Bronchial smooth muscle cell (primary cell): ENCODE data around the gene ARF4. TPM values are rescaled to one million over a fixed set of nuclear protein-coding genes. Genes with fewer than 3 reads are reported as not detected.

Experiments used
- total RNA-seq: library from RNA; depleted of rRNA; stranded (reverse); fragments of >200 nt; gene quantifications from 2 replicates; pipeline ENCODE4 v1.2.1, GENCODE V29; 2014

Gene ARF4
- 91.3 and 147 TPM in 2 replicates for total RNA-seq

DNA sequence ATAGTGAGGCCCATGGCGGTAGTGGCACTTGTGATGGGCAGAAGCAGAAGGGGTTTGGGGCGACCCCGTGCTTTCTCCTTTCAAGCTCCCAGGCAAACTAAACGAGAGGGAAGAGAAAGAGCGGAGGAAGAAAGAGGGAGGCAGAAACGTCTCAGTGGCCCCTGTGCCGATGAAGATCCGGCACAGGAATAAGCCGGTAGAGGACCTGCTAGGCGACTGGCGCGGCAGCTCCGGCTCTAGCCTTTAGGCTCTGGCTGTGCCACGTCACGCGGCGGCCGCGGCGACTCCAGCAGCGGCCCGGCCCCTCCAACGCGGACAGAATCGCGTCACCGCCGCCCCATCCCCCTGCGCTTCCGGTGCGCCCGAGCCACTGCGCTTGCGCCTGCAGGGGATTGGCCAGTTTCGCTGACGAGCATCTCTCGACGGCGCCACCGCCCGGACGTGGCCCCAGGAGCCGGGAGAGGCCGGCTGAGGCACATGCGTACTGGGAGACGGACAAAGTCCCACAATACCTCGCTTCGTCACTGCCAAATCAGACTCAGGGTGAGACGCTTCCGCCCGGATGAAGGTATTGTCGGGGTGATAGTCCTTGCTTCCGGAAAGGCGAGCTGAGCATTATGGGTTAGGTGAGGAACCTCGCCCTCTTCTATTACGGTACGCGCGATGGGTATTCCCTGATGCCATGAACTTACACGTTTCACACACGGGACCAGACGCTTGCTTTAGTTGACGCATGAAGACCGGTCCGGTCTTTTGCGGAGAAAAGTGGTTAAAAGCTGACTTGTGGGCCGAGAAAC is at the start of gene ARF4:
TSS of gene ARF4 (minus strand) at position 218 of the 797 bp plus-strand sequence. CDS start at position 14, 204 bp downstream.

DNA sequence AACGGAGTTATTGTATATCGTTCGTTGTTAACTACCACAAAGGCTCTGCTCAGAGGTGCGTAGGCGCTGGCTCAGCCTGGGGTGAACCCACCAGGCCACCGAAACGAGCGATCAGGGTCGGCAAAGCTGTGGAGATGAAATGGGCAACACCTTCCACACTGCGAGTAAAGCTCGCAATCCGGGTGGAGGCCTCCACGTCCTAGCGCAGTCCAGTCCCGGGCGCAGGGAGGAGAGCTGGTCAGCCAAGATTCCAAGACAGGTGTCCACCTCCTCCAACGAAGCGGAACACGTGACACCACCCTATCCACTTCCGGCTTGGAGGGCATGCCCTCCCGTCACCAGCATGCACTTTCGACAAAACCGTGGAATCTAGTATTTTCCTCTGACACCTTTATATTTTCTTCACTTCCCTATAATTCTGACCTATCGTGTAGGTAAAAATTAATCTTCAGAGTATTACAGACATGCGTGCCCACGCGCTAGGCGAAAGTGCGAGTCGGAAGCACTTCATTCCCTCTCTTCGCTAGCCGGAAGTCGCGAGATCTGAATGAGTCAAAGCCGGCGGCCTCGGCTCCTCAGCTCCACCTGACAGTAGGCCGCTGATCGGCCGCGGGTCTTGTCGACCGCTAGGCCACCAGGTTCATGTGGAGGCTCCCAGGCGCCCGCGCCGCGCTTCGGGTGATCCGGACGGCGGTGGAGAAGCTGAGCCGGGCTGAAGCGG is 41.2 kb downstream of the ARF4 start, which contains the start of gene PDE12:
TSS of gene PDE12 (plus strand) at position 537 of the 721 bp plus-strand sequence. CDS start at position 643, 106 bp downstream.

DNA sequence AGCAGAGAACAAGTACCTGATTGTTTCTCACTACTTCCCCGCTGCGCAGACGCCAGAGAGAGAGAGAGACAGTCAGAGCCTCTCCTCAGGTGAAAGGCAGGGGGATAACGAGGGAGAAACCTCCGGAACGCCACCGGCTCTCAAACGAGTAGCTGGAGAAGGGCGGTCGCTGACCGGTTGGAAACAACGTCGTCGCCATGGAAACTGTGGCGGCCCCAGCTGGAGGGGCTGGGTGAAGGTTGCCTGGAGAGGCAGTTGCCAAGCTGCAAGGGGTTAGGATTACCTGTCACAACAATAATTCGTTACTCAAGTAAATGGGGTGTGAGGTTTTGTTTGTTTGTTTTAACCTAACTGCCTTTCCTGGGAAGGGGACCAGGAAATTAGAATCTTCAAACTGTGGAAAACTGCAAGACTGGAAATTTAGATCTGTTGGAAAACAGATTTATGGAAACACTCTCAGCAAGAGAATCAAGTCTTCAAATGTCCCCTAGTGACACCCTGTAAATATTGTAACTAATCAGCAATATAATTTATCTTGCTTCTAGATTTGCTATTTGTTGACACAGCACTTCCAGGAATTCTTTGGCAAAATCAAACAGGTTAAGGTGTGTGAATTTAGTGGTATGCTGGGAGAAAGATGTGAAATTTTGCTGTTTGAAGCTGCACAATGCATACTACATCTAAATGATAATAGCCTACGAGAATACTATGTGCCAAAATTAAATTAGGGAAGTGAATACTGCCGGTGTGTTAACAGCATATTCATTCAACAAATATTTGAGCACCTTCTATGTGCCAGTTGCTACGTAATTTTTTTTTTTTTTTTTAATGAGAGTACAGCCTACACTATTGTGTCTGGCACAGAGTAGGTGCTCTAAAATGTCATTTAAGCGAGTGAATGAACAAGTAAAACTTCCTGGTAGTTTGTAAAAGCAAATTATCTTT is 52.7 kb downstream of the ARF4 start, which contains the start of gene DNAH12:
TSS of gene DNAH12 (minus strand) at position 164 of the 945 bp plus-strand sequence. CDS start 1,474 bp downstream, outside the sequence.

Other genes with a start within 250 kb of the ARF4 start
- gene DNAH12, start 53.0 kb downstream of the ARF4 start, total RNA-seq: under 0.01 TPM in 2 replicates
- 6.3 and 9.4 TPM in 2 replicates for gene PDE12, start 41.1 kb downstream of the ARF4 start, total RNA-seq
- gene DENND6A, start 95.7 kb upstream of the ARF4 start, total RNA-seq: 9.6 and 9.7 TPM in 2 replicates
- 30.2 and 35.9 TPM in 2 replicates for gene SLMAP, start 159.0 kb upstream of the ARF4 start, total RNA-seq